ENCODE results near the gene ZBTB40. TPM values are rescaled to one million over a fixed set of nuclear protein-coding genes. Genes with fewer than 3 reads are reported as not detected.

Gene ZBTB40
- total and polyA plus RNA-seq, 4 experiments from 2014 or later = 0.81 to 50.6 (median 26.5) TPM

DNA sequence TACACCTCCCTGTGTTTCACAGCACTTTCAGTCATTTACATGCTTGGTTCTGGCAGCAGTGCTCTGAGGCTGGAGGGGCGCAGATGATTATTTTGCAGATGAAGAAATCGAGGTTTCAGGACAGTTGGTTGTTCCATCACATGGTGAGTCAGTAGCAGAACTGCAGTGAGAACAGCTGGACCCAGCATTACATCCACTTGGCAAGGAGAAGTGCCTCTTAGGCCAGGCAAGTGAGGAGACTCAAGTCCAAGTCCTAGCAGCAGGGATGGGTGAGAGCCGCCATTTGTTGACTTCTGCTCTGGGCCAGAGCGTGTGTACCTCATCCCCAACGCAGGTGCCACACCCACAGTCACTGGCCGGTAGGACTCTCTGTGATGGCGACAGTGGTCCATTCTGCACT lies 84.9 kb downstream of the ZBTB40 start:
- Mint-ChIP-seq H3K27me3 (no peaks in the 10 kb centered on the region), H3K4me3 (no peak overlapping the region), H3K27ac (peak overlapping the region in 2 of 7 donors; percentile 3 to 31), H3K9me3 (no peaks in the 10 kb centered on the region), H3K36me3 (peaks cover 10 to 13% of the 10 kb centered on the region in 2 donors), H3K4me1 (peaks cover 10 to 20% (median 11%) of the 10 kb centered on the region in 4 donors)
- POLR2A ChIA-PET (ENCODE audit: partially characterized antibody) = no interaction called here
- H3K27ac ChIP-seq (ENCODE audit: low read depth, low read length) = no peak overlapping the region
- H3K4me1 ChIP-seq (ENCODE audit: insufficient read depth, low read length) = no peaks in the 10 kb centered on the region
- no peaks in the 10 kb centered on the region for H3K27me3 ChIP-seq (ENCODE audit: insufficient read depth, low read length)
- DNase-seq = no peak
- CTCF ChIA-PET (ENCODE audit: partially characterized antibody) = no interaction called here
- intact Hi-C loops (cut with micrococcal nuclease) = no loop called here
- no peaks in the 10 kb centered on the region for H3K9me3 ChIP-seq (ENCODE audit: control insufficient read depth in 1 of 2, low read length in 2 of 2)
- H3K36me3 ChIP-seq (ENCODE audit: insufficient read depth, low read length) = no peaks in the 10 kb centered on the region
- H3K4me3 ChIP-seq (ENCODE audit: low read length in 2 of 2) = no peak overlapping the region

DNA sequence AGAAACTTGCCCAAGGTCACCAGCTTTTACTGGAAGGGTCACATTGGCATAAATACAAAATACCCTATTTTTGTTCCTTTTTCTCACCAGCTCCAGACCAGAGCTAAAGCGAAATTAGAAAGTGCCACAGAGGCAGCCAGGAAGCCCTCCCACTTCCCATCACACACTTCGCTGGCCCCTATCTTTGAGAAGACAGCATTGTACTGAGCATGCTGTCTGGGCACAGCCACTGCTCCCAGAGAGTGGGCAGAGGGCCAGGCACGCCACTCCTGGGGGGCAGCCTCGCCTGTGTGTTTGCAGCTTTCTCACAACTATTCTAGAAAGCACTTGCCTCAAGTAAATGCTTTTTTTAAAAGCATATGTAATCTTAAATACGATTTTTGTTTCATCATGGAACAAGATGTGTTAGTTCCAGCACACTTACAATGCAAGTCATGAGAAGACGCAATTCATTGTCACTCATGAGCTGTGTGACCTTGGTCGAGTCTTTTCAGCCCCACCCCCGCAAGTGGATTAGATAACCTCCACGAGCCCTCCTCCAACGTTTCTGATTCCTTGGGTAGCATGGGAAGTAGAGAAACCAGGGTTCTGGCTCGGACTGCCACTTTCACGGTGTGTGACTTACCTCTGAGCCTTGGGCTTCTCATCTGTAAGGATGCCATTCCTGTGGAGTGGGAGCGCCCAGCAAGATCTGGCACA lies 85.9 kb downstream of the ZBTB40 start:
- no peaks in the 10 kb centered on the region for H3K9me3 Mint-ChIP-seq

DNA sequence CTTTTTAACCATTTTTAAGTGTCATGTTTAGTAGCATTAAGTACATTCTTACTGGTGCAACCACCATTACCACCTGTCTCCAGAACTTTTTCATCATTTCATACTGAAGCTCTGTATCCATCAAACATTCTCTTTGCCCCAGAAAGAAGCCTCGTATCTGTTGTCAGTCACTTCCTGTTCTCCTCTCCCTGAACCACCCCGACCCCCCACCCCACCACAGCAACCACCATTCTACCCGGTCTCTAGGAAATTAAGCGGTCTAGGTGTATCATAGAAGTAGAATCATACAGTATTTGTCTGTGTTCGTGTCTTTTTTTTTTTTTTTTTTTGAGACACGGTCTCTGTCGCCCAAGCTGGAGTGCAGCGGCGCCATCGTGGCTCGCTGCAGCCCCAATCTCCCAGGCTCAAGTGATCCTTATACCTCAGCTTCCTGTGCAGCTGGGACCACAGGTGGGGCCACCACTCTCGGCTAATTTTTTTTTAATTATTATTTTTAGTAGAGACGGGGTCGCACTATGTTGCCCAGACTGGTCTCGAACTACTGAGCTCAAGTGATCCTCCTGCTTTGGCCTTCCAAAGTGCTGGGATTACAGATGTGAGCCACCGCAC lies 88.0 kb downstream of the ZBTB40 start:
- no peak for DNase-seq

More for the DNA sequence above, 85.9 kb downstream of the ZBTB40 start:
- Histone ChIP-seq H3K9me3 (ENCODE audit: control insufficient read depth in 1 of 2, low read length in 2 of 2) (no peaks in the 10 kb centered on the region), H3K36me3 (ENCODE audit: insufficient read depth, low read length) (no peaks in the 10 kb centered on the region), H3K27me3 (ENCODE audit: insufficient read depth, low read length) (no peaks in the 10 kb centered on the region), H3K4me3 (ENCODE audit: low read length in 2 of 2) (no peak overlapping the region), H3K27ac (ENCODE audit: low read depth, low read length) (no peak overlapping the region), H3K4me1 (ENCODE audit: insufficient read depth, low read length) (no peaks in the 10 kb centered on the region)
- no peak for DNase-seq
- Mint-ChIP-seq H3K4me1 (peaks cover 10 to 20% (median 11%) of the 10 kb centered on the region in 4 donors), H3K27ac (peak overlapping the region in 1 of 7 donors; percentile 25), H3K27me3 (no peaks in the 10 kb centered on the region), H3K4me3 (peak overlapping the region in 1 of 8 donors; percentile 35), H3K36me3 (peaks cover 4 to 7% of the 10 kb centered on the region in 2 donors)
- POLR2A ChIA-PET (ENCODE audit: partially characterized antibody) = no interaction called here
- CTCF ChIA-PET (ENCODE audit: partially characterized antibody) = no interaction called here
- intact Hi-C loops (cut with micrococcal nuclease) = no loop called here

DNA sequence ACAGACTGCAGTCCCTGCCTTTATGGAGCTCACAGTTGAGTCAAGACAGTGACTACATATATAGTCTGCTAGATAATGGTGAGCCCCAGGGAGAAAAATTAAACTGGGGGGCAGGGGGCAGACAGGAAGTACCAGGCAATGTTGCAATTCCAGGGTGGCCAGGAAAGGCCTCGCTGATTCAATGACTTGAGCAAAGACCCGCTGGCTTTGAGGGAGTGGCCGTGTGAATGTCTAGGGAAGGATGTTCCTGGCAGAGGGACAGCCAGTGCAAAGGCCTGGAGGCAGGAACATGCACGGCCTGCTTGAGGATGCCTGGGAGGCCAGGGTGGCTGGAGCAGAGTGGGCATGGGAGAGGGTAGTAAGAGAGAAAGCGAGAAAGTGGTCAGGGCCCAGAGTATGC lies 88.7 kb downstream of the ZBTB40 start:
- ChIA-PET POLR2A (ENCODE audit: partially characterized antibody) (no interaction called here), CTCF (ENCODE audit: partially characterized antibody) (no interaction called here)
- Histone ChIP-seq H3K9me3 (ENCODE audit: control insufficient read depth in 1 of 2, low read length in 2 of 2) (no peaks in the 10 kb centered on the region), H3K27ac (ENCODE audit: low read depth, low read length) (no peak overlapping the region), H3K4me1 (ENCODE audit: insufficient read depth, low read length) (no peaks in the 10 kb centered on the region), H3K36me3 (ENCODE audit: insufficient read depth, low read length) (no peaks in the 10 kb centered on the region), H3K27me3 (ENCODE audit: insufficient read depth, low read length) (no peaks in the 10 kb centered on the region), H3K4me3 (ENCODE audit: low read length in 2 of 2) (no peak overlapping the region)
- H3K9me3 Mint-ChIP-seq = no peaks in the 10 kb centered on the region
- no peak overlapping the region for H3K27ac Mint-ChIP-seq
- H3K27me3 Mint-ChIP-seq = no peaks in the 10 kb centered on the region
- DNase-seq = no peak
- H3K36me3 Mint-ChIP-seq = peaks cover 0 to 2% of the 10 kb centered on the region in 2 donors
- H3K4me1 Mint-ChIP-seq = peaks cover 9 to 20% (median 11%) of the 10 kb centered on the region in 4 donors
- intact Hi-C loops (cut with micrococcal nuclease) = no loop called here
- no peak overlapping the region for H3K4me3 Mint-ChIP-seq

More for the DNA sequence above, 88.0 kb downstream of the ZBTB40 start:
- no peaks in the 10 kb centered on the region for H3K27me3 Mint-ChIP-seq
- H3K4me1 Mint-ChIP-seq = peaks cover 9 to 20% (median 11%) of the 10 kb centered on the region in 4 donors
- H3K27ac Mint-ChIP-seq = peak overlapping the region in 1 of 7 donors; percentile 24
- Histone ChIP-seq H3K9me3 (ENCODE audit: control insufficient read depth in 1 of 2, low read length in 2 of 2) (no peaks in the 10 kb centered on the region), H3K4me3 (ENCODE audit: low read length in 2 of 2) (no peak overlapping the region), H3K27me3 (ENCODE audit: insufficient read depth, low read length) (no peaks in the 10 kb centered on the region), H3K4me1 (ENCODE audit: insufficient read depth, low read length) (no peaks in the 10 kb centered on the region), H3K27ac (ENCODE audit: low read depth, low read length) (no peak overlapping the region), H3K36me3 (ENCODE audit: insufficient read depth, low read length) (no peaks in the 10 kb centered on the region)
- POLR2A ChIA-PET (ENCODE audit: partially characterized antibody) = no interaction called here
- H3K36me3 Mint-ChIP-seq = peaks cover 0 to 4% of the 10 kb centered on the region in 2 donors
- peak overlapping the region in 2 of 8 donors; percentile 27 to 37 for H3K4me3 Mint-ChIP-seq
- intact Hi-C loops (cut with micrococcal nuclease) = no loop called here
- no peaks in the 10 kb centered on the region for H3K9me3 Mint-ChIP-seq
- CTCF ChIA-PET (ENCODE audit: partially characterized antibody) = no interaction called here

DNA sequence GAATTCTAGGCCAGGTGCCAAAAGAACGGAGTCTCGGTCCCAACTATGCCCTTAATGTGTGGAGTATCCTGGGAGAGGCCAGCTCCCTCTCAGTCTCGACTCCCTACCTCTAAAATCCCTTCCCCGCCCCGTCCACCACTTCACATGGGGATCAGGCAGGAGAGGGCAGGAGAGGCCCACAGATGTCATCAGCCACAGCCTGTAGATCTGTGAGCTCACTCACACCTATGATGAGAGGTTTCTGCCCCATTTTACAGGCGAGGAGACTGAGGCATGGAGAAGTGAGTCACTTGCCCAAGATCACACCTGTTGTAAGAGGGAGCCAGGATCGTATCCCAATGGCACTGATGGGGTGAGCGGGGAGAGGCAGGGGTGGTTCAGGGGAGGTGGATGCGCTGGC lies 91.2 kb downstream of the ZBTB40 start:
- no peaks in the 10 kb centered on the region for H3K9me3 Mint-ChIP-seq
- H3K27ac Mint-ChIP-seq = no peak overlapping the region
- no peak for DNase-seq
- peaks cover 9 to 18% (median 11%) of the 10 kb centered on the region in 4 donors for H3K4me1 Mint-ChIP-seq
- Histone ChIP-seq H3K9me3 (ENCODE audit: control insufficient read depth in 1 of 2, low read length in 2 of 2) (no peaks in the 10 kb centered on the region), H3K4me1 (ENCODE audit: insufficient read depth, low read length) (no peaks in the 10 kb centered on the region), H3K27ac (ENCODE audit: low read depth, low read length) (no peak overlapping the region), H3K4me3 (ENCODE audit: low read length in 2 of 2) (no peak overlapping the region), H3K27me3 (ENCODE audit: insufficient read depth, low read length) (no peaks in the 10 kb centered on the region), H3K36me3 (ENCODE audit: insufficient read depth, low read length) (no peaks in the 10 kb centered on the region)
- intact Hi-C loops (cut with micrococcal nuclease) = no loop called here
- ChIA-PET POLR2A (ENCODE audit: partially characterized antibody) (no interaction called here), CTCF (ENCODE audit: partially characterized antibody) (no interaction called here)
- no peak overlapping the region for H3K4me3 Mint-ChIP-seq
- H3K27me3 Mint-ChIP-seq = peaks cover 7 to 9% of the 10 kb centered on the region in 2 donors
- no peaks in the 10 kb centered on the region for H3K36me3 Mint-ChIP-seq

DNA sequence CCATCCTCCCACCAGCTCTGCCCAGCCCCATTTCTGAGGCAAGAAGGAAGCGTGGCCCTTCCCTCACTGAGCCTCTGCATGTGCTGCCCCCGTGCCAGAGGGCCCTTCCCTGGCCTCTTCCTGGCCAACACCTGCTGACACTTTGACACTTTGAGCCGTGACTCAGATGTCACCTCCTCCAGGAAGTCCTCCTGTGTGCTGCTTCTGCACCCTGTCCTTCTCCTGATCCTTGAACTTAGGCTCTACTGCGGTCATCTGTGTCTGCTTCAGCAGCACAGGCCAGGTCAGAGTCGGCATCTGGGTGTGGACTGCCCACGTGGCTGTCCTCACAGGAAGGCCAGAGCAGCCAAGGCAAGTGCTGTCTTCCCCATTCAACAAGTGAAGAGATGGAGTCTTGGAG lies 92.0 kb downstream of the ZBTB40 start:
- Mint-ChIP-seq H3K36me3 (no peaks in the 10 kb centered on the region), H3K27ac (no peak overlapping the region), H3K9me3 (no peaks in the 10 kb centered on the region), H3K4me3 (no peak overlapping the region), H3K4me1 (peaks cover 7 to 10% (median 8%) of the 10 kb centered on the region in 4 donors), H3K27me3 (peaks cover 14 to 16% of the 10 kb centered on the region in 2 donors)
- Histone ChIP-seq H3K36me3 (ENCODE audit: insufficient read depth, low read length) (no peaks in the 10 kb centered on the region), H3K27ac (ENCODE audit: low read depth, low read length) (no peak overlapping the region), H3K27me3 (ENCODE audit: insufficient read depth, low read length) (no peaks in the 10 kb centered on the region), H3K4me3 (ENCODE audit: low read length in 2 of 2) (no peak overlapping the region), H3K9me3 (ENCODE audit: control insufficient read depth in 1 of 2, low read length in 2 of 2) (no peaks in the 10 kb centered on the region), H3K4me1 (ENCODE audit: insufficient read depth, low read length) (no peaks in the 10 kb centered on the region)
- intact Hi-C loops (cut with micrococcal nuclease) = no loop called here
- CTCF ChIA-PET (ENCODE audit: partially characterized antibody) = no interaction called here
- no peak for DNase-seq
- POLR2A ChIA-PET (ENCODE audit: partially characterized antibody) = no interaction called here

DNA sequence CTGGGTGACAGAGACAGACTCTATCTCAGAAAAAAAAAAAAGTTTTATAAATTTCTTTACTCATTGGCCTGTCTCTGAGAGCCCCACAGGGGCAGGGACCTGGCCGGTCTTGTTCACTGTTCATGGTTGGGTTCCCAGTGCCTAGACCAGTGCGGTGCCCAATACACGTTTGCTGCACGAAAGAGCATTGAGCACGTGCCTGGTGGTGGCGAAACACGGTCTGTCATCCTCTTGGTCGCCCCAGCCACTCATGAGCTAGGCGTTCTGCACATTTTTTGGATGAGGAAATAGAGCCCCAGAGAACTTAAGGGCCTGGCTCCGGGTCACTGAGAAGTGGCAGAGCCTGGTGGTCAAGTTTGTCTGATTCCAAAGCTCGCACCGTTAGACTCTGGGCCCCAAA lies 93.0 kb downstream of the ZBTB40 start:
- Mint-ChIP-seq H3K27me3 (peaks cover 17 to 23% of the 10 kb centered on the region in 2 donors), H3K9me3 (no peaks in the 10 kb centered on the region), H3K27ac (peak overlapping the region in 1 of 7 donors; percentile 37), H3K4me3 (no peak overlapping the region), H3K4me1 (peaks cover 0 to 2% (median under 1%) of the 10 kb centered on the region in 4 donors), H3K36me3 (no peaks in the 10 kb centered on the region)
- intact Hi-C loops (cut with micrococcal nuclease) = no loop called here
- H3K9me3 ChIP-seq (ENCODE audit: control insufficient read depth in 1 of 2, low read length in 2 of 2) = no peaks in the 10 kb centered on the region
- no peaks in the 10 kb centered on the region for H3K4me1 ChIP-seq (ENCODE audit: insufficient read depth, low read length)
- H3K27ac ChIP-seq (ENCODE audit: low read depth, low read length) = no peak overlapping the region
- POLR2A ChIA-PET (ENCODE audit: partially characterized antibody) = interaction anchor here (0.7 kb wide), 1 partner anchor 869 kb away, joined by 3 read pairs; no protein-coding TSS in a partner anchor
- H3K36me3 ChIP-seq (ENCODE audit: insufficient read depth, low read length) = no peaks in the 10 kb centered on the region
- CTCF ChIA-PET (ENCODE audit: partially characterized antibody) = no interaction called here
- DNase-seq = no peak
- no peaks in the 10 kb centered on the region for H3K27me3 ChIP-seq (ENCODE audit: insufficient read depth, low read length)
- H3K4me3 ChIP-seq (ENCODE audit: low read length in 2 of 2) = no peak overlapping the region

All from CD4-positive, alpha-beta memory T cell (primary cell).